GM19468 (cell line): ENCODE results near the gene TGOLN2.
"Not testable (repeated sequence)": the region's sequence is repeated elsewhere in the genome, so short reads cannot be mapped to it uniquely, and the experiment has no call there.

ENCODE experiments used
- ATAC-seq: cut with Tn5 transposase; IDR thresholded peaks from one replicate; pipeline ENCODE4 v1.9.1; 2021; ENCODE audit warnings: mild to moderate bottlenecking, moderate library complexity, moderate number of reproducible peaks; ENCODE audit not compliant: unreplicated experiment; ENCODE audit errors: extremely low read depth

The TGOLN2 gene

GRCh38 chr2:85341269-85342029 lies 13.7 kb upstream of the TGOLN2 start:
- no peak for ATAC-seq

DNA sequence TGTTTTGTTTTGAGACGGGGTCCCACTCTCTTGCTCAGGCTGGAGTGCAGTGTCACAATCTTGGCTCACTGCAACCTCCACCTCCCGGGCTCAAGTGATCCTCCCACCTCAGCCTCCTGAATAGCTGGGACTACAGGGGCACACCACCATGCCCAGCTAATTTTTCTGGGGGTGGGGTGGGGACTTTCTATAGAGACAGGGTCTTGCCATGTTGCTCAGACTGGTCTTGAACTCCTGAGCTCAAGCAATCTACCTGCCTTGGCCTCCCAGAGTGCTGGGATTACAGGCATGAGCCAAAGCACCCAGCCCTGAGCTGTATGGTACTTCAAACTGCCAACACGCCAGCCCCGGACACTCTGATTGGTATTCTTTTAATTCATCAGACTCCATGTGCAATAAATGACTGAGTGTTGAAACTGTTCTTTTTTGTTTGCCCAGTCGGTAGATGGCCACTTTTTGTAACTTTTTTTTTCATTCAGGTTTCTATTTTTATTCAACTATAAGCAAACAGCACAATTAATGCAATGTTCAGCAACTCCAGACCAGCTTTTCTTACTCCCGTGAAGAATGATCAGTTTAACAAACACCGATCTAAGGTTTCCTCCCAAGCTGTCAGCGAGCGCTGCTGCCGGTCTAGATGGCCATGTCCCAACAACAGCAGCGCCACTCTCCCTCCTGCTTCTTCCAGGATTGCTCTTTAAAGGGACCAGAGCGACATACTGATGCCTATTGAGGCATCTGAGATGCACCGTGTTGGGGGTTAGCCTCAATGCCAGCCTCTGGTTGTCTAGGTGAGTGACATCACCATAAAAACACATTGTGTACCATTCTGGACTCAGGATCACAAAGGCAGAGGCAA lies 12.5 kb upstream of the TGOLN2 start:
- ATAC-seq: no peak

GRCh38 chr2:85334928-85335327 lies 7.1 kb upstream of the TGOLN2 start:
- no peak for ATAC-seq

DNA sequence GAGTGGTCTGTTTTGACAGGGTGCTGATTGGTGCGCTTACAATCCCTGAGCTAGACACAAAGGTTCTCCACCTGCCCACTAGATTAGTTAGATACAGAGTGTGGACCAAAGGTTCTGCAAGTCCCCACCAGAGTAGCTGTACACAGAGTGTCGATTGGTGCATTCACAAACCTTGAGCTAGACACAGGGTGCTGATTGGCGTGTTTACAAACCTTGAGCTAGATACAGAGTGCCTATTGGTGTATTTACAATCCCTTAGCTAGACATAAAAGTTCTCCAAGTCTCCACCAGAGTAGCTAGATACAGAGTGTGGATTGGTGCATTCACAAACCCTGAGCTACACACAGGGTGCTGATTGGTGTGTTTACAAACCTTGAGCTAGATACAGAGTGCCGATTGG lies 6.1 kb upstream of the TGOLN2 start:
- not testable (repeated sequence) for ATAC-seq

GRCh38 chr2:85330839-85331636 lies 3.2 kb upstream of the TGOLN2 start:
- no peak for ATAC-seq

GRCh38 chr2:85329701-85330100 lies 1.9 kb upstream of the TGOLN2 start:
- not testable (repeated sequence) for ATAC-seq

- no peak for ATAC-seq
Observed at GRCh38 chr2:85329181-85329651, 1.4 kb upstream of the TGOLN2 start.

DNA sequence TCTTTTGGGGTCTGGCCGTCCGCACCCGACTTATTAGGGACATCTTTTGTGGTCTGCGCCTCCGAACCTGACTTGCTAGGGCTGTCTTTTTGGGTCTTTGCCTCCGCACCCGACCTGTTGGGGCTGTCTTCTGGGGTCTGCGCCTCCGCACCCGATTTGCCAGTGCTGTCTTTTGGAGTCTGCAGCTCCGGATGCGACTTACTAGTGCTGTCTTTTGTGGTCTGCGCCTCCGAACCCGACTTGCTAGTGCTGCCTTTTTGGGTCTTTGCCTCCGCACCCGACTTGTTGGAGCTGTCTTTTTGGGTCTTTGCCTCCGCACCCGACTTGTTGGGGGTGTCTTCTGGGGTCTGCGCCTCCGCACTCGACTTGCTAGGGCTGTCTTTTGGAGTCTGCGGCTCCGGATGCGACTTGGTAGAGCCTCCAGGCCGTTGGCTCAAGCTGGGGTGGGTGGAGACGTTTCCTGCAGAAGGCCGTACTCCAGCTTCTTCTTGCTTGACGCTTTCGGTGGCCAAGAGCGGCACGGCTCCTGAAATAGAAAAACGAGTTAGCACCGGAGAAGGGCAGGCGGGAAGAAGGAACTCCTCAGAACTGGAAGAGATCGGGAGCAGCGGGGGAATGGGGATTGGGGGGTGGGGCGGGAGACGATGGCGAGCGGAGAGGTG lies 498 bp downstream of the TGOLN2 start:
- ATAC-seq: no peak

- peak; percentile 17 for ATAC-seq
Observed at GRCh38 chr2:85326406-85327159, 1.2 kb downstream of the TGOLN2 start.

DNA sequence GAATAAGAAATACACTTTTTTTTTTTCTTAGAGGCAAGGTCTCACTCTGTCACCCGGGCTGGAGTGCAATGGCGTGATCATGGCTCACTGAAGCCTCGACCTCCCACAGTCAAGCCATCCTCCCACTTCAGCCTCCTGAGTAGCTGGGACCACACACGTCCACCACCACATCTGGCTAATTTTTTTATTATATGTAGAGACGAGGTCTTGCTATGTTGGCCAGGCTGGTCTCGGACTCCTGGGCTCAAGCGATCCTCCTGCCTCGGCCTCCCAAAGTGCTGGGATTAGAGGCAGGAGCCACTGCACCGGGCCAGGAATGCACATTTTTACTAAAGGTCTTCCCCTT lies 2.4 kb downstream of the TGOLN2 start:
- no peak for ATAC-seq

DNA sequence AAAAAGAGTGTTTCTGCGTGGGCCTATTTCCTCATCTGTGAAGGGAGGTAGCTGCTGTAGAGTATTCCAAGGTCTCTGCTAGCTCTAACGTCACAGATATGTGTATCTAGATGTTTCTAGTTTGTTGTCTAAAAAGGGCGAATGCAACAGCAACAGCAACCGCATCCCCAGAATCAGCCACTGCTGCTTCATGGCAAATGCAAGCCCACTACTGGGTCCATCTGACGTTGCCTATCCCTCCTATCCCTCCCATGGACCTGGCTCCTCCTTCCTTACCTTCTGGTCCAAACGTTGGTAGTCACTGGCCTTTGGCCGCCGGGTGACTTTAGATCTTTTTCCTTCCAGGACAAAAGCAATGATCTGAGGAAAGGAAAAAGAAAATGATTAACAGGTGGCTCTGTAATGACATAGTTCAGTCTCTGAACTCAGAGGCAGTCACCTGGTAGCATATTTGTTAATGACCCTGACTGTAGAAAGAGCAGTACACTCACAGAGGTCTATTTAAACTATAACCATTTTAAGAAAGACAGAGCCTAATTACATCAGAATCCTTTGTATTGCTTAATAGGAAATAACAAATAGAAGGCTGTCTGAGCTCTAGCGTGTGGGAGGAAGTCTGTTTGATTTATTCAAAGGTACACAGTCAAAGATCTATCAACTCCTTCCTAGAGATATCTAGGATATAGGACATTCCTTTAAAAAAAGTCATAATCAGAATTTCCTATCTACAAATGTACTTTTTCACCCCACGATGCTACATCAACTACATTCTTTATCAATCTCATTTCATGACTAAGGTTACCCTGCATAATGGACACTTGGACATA lies 2.9 kb downstream of the TGOLN2 start:
- no peak for ATAC-seq

DNA sequence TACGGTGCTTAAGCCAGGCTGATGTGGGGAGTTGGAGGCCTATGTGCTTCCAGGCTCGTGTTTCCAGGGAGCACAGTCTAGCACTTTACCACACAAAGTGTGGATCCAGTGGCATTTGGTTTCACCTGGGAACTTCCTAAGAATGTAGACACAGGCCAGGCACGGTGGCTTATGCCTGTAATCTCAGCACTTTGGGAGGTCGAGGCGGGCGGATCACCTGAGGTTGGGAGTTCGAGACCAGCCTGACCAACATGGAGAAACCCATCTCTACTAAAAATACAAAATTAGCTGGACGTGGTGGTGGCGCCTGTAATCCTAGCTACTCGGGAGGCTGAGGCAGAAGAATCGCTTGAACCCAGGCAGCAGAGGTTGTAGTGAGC lies 3.8 kb downstream of the TGOLN2 start:
- ATAC-seq: not testable (repeated sequence)

DNA sequence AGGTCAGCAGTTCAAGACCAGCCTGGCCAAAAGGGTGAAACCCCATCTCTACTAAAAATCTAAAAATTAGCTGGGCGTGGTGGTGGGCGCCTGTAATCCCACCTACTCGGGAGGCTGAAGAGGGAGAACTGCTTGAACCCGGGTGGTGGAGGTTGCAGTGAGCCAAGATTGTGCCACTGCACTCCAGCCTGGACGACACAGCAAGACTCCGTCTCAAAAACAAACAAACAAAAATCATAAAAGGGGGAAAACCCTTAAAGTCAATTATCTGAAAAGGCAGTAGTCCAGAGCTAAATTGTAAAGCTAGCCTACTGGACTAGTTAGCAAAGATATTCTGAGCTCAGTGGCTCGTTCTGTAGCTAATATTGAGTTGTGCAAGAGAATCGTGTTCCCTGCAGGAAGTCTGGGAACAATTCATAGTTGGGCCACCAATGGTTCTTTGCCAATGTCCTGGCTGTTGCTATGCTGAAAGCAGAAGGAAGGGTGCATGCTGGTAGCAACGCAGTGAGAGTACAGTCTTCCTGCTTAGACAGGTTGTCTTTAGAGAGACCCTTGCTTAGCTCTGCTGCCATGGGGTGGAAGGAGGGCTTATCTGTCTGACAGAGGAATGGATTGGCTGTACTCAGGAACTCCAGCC lies 4.3 kb downstream of the TGOLN2 start:
- ATAC-seq: no peak

DNA sequence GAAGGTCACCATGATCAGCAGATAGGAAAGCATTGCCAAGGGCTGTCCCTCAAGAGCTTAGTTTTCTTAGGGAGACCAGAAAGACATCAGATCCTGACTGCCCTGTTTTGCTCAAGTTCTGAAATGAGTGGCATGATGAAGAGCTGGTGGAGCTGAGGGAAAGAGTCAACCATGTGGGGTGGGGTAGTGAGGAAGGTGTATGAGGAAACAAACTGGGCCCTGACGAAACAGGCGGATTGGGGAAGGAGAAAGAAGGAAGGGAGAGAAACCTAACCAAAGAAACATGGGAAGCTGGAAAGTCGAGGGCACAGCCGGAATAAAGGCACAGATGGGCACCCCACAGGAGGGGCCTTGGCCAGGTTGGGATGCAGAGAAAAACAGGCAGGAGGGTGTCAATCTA lies 8.0 kb downstream of the TGOLN2 start:
- ATAC-seq: no peak

GRCh38 chr2:85318222-85319074 lies 9.3 kb downstream of the TGOLN2 start:
- no peak for ATAC-seq

DNA sequence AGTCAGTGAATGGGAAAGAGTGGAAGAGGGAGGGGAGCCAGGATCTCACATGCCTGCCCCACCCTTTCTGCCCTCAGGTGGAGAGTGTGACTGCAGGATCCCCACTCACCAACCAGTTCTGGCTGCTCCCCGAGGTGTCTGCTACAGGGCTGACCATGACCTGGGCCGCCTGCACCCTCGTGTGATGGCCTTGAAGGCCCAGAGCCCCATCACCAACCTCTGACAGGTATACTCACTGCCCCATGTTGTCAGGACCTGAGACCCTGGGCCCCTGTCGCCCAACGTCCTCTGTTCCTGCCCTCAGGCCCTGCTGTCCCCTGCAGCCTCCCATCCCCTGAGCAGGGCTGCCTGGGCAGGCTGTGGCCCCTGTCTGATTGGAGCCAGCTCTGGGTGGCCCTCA lies 11.9 kb downstream of the TGOLN2 start:
- not testable (repeated sequence) for ATAC-seq

DNA sequence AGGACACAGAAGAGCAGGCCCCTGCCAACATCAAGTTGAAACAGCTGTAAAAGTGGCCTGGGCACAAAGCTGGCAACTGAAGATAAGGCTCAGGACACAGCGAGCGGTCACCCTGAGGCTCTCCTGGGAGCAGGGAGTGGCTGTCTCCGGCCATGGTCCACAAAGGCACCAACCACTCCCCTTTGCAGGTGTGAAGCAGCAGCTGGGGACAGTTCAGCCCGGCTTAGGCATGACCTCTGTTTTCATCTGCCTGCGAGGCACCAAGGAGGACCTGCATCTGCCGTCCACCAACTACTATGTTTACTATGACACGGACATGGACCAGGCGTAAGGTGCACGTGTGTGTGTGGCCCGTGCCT lies 12.9 kb downstream of the TGOLN2 start:
- no peak for ATAC-seq
